ENCODE results near the gene FHAD1. TPM values are rescaled to one million over a fixed set of nuclear protein-coding genes. Genes with fewer than 3 reads are reported as not detected.

FHAD1 gene
- total and polyA plus RNA-seq, 9 of the 15 experiments (the other 6 are each of a cell fraction or from before 2014, with no cell fraction given): 0.32 to 2.1 (median 1.5) TPM; not detected in 1

GRCh38 chr1:15332952-15333715 lies 86.1 kb downstream of the FHAD1 start (continued):
- TF ChIP-seq ZFPM2 (CRISPR knock-in tag; IDR thresholded peaks at IDR 0.05) (no peak), ZNF133 (CRISPR knock-in tag; IDR thresholded peaks at IDR 0.05) (no peak), EGR1 (conservative IDR thresholded peaks at IDR 0.05) (no peak), ZNF444 (CRISPR knock-in tag; IDR thresholded peaks at IDR 0.05) (no peak), ZC3H4 (CRISPR knock-in tag; IDR thresholded peaks at IDR 0.05; ENCODE audit: borderline replicate concordance) (no peak), HOMEZ (CRISPR knock-in tag; IDR thresholded peaks at IDR 0.05) (no peak), BRD4 (IDR thresholded peaks at IDR 0.05) (no peak), SMAD1 (IDR thresholded peaks at IDR 0.05; ENCODE audit: low read depth, low read length, partially characterized antibody) (no peak), ZBED1 (IDR thresholded peaks at IDR 0.05) (no peak), PHF20 (IDR thresholded peaks at IDR 0.05; ENCODE audit: partially characterized antibody) (no peak), BMI1 (IDR thresholded peaks at IDR 0.05; ENCODE audit: low read length) (no peak), ZNF57 (CRISPR knock-in tag; IDR thresholded peaks at IDR 0.05) (no peak), PRPF4 (IDR thresholded peaks at IDR 0.05; ENCODE audit: insufficient read depth, low read depth, low read length, poor library complexity, severe bottlenecking) (no peak), ZNF263 (CRISPR knock-in tag; IDR thresholded peaks at IDR 0.05; ENCODE audit: borderline replicate concordance) (peak; percentile 88), CTCFL (IDR thresholded peaks at IDR 0.05; ENCODE audit: borderline replicate concordance, insufficient read depth, low read depth, low read length, poor library complexity, severe bottlenecking) (no peak), YBX1 (IDR thresholded peaks at IDR 0.05) (no peak), E2F1 (CRISPR knock-in tag; IDR thresholded peaks at IDR 0.05) (no peak), TGIF2 (CRISPR knock-in tag; IDR thresholded peaks at IDR 0.05) (no peak), ZNF830 (CRISPR knock-in tag; IDR thresholded peaks at IDR 0.05) (no peak), TAF9B (IDR thresholded peaks at IDR 0.05; ENCODE audit: partially characterized antibody) (no peak), STAT5A (IDR thresholded peaks at IDR 0.05; ENCODE audit: borderline replicate concordance, low read length) (no peak), ZKSCAN1 (IDR thresholded peaks at IDR 0.05; ENCODE audit: low read depth, low read length) (no peak), RBM25 (IDR thresholded peaks at IDR 0.05; ENCODE audit: low read depth, low read length, severe bottlenecking) (no peak), KDM5B (IDR thresholded peaks at IDR 0.05; ENCODE audit: insufficient replicate concordance, low read depth, low read length) (no peak)

Data from K562 (cell line).